OCI-LY3 (cell line): Measurements from ENCODE around the gene GALK2.

Source experiments
- H2AFZ ChIP-seq: fragments of 200-600, 300-600 bp; shearing (Covaris generic); 2 replicates; pipeline ENCODE4 v1.6.0; 2014; ENCODE audit warnings: antibody characterized with exemption, low read depth, low read length
- H3K27ac ChIP-seq: fragments of 200-600, 300-600 bp; sonication (generic); 2 replicates; pipeline ENCODE4 v1.5.1; 2014; ENCODE audit warnings: mild to moderate bottlenecking, low read length, moderate library complexity, mixed read lengths
- H3K27me3 ChIP-seq: fragments of 200-600, 300-600 bp; sonication (generic); 2 replicates; pipeline ENCODE4 v1.6.1; 2014; ENCODE audit warnings: low read depth, low read length, mixed read lengths
- H3K36me3 ChIP-seq: fragments of 200-600, 300-600 bp; sonication (generic); replicated peaks from 2 replicates; pipeline ENCODE3; 2014; ENCODE audit warnings: low read depth, low read length, mixed read lengths
- H3K4me1 ChIP-seq: fragments of 300-600, 200-600 bp; sonication (generic); 2 replicates; pipeline ENCODE4 v1.6.1; 2014; ENCODE audit warnings: low read length, mixed read lengths
- H3K4me2 ChIP-seq: fragments of 200-600, 300-600 bp; sonication (generic); 2 replicates; pipeline ENCODE4 v1.6.1; 2014; ENCODE audit warnings: low read length, mixed read lengths
- H3K4me3 ChIP-seq: fragments of 300-600, 200-600 bp; sonication (generic); 2 replicates; pipeline ENCODE4 v1.5.1; 2014; ENCODE audit warnings: antibody characterized with exemption, mild to moderate bottlenecking, low read length, moderate library complexity
- H3K79me2 ChIP-seq: fragments of 300-600, 200-600 bp; shearing (Covaris generic); 2 replicates; pipeline ENCODE4 v1.6.1; 2014; ENCODE audit warnings: mild to moderate bottlenecking, low read length, mixed read lengths
- H3K9ac ChIP-seq: fragments of 300-600, 200-600 bp; shearing (Covaris generic); 2 replicates; pipeline ENCODE4 v1.6.0; 2014; ENCODE audit warnings: mild to moderate bottlenecking, low read length, moderate library complexity
- H3K9me3 ChIP-seq: fragments of 200-600, 300-600 bp; shearing (Covaris generic); 2 replicates; pipeline ENCODE4 v1.6.1; 2014; ENCODE audit warnings: low read length, mixed read lengths; ENCODE audit not compliant: insufficient read depth
- H4K20me1 ChIP-seq: fragments of 200-600, 300-600 bp; sonication (generic); 2 replicates; pipeline ENCODE4 v1.6.1; 2016; ENCODE audit warnings: low read length, mixed read lengths; ENCODE audit not compliant: insufficient read depth
- CTCF ChIP-seq: fragments of 200-600, 300-600 bp; sonication (generic); IDR thresholded peaks from 2 replicates; pipeline ENCODE4 v1.5.1; 2014; ENCODE audit warnings: antibody characterized with exemption, low read length, low read depth
- EZH2phosphoT487 ChIP-seq: fragments of 200-600 bp; shearing (Covaris generic); IDR thresholded peaks from 2 replicates; pipeline ENCODE4 v1.6.1; 2018; ENCODE audit warnings: antibody characterized with exemption, mixed run types, low read depth

The GALK2 gene

GRCh38 chr15:49293941-49294340 is 123.9 kb downstream of the GALK2 start:
- Histone ChIP-seq H3K4me2 (no peak overlapping the region), H3K79me2 (no peaks in the 10 kb centered on the region), H3K27me3 (no peaks in the 10 kb centered on the region), H3K4me3 (no peak overlapping the region), H2AFZ (no peak overlapping the region), H3K4me1 (no peaks in the 10 kb centered on the region), H3K9me3 (no peaks in the 10 kb centered on the region), H4K20me1 (no peaks in the 10 kb centered on the region), H3K36me3 (peaks cover 3% of the 10 kb centered on the region), H3K27ac (no peak overlapping the region), H3K9ac (no peak overlapping the region)
- TF ChIP-seq CTCF (no peak), EZH2phosphoT487 (no peak)

- Histone ChIP-seq H3K27me3 (no peaks in the 10 kb centered on the region), H3K4me3 (no peak overlapping the region), H3K4me1 (no peaks in the 10 kb centered on the region), H3K4me2 (no peak overlapping the region), H3K9ac (no peak overlapping the region), H2AFZ (no peak overlapping the region), H4K20me1 (no peaks in the 10 kb centered on the region), H3K9me3 (no peaks in the 10 kb centered on the region), H3K27ac (no peak overlapping the region), H3K36me3 (no peaks in the 10 kb centered on the region), H3K79me2 (no peaks in the 10 kb centered on the region)
- no peak for TF ChIP-seq CTCF
- TF ChIP-seq EZH2phosphoT487: no peak
These were observed 126.2 kb downstream of the GALK2 start for GRCh38 chr15:49296258-49296657.

- no peak overlapping the region for H2AFZ ChIP-seq
- H3K4me2 ChIP-seq: no peak overlapping the region
- no peak overlapping the region for H3K9ac ChIP-seq
- H3K27ac ChIP-seq: no peak overlapping the region
- no peaks in the 10 kb centered on the region for H3K79me2 ChIP-seq
- H4K20me1 ChIP-seq: no peaks in the 10 kb centered on the region
- no peak overlapping the region for H3K4me3 ChIP-seq
- H3K36me3 ChIP-seq: no peaks in the 10 kb centered on the region
- H3K4me1 ChIP-seq: no peaks in the 10 kb centered on the region
- no peaks in the 10 kb centered on the region for H3K9me3 ChIP-seq
- no peaks in the 10 kb centered on the region for H3K27me3 ChIP-seq
- TF ChIP-seq EZH2phosphoT487 (no peak), CTCF (no peak)
These were observed 127.5 kb downstream of the GALK2 start for GRCh38 chr15:49297584-49297983.

- no peaks in the 10 kb centered on the region for H3K27me3 ChIP-seq
- H3K36me3 ChIP-seq: no peaks in the 10 kb centered on the region
- no peak overlapping the region for H2AFZ ChIP-seq
- no peak overlapping the region for H3K9ac ChIP-seq
- H3K4me1 ChIP-seq: peaks cover 6% of the 10 kb centered on the region
- no peaks in the 10 kb centered on the region for H3K79me2 ChIP-seq
- H3K4me3 ChIP-seq: no peak overlapping the region
- no peak overlapping the region for H3K27ac ChIP-seq
- H3K4me2 ChIP-seq: no peak overlapping the region
- no peaks in the 10 kb centered on the region for H3K9me3 ChIP-seq
- TF ChIP-seq CTCF: no peak
- no peaks in the 10 kb centered on the region for H4K20me1 ChIP-seq
These were observed 130.8 kb downstream of the GALK2 start for GRCh38 chr15:49300856-49301255.
